Activated CD4-positive, alpha-beta T cell treated with anti-CD3 and anti-CD28 coated beads, Interleukin-2, amount 10 ng/mL, durations not matched to agents 7 days and 5 days (primary cell): ENCODE data around the gene CLTC. TPM values are rescaled to one million over a fixed set of nuclear protein-coding genes. Genes with fewer than 3 reads are reported as not detected.

Experiments
- CTCF ChIA-PET: fragments of 350-600 bp; sonication (Branson Sonifier 250); formaldehyde crosslinking; loops from one replicate; lab custom pipeline; 2021; ENCODE audit warnings: antibody characterized with exemption; lab: Charles Lee
- POLR2A ChIA-PET: fragments of 350-600 bp; sonication (Branson Sonifier 250); formaldehyde crosslinking; loops from one replicate; lab custom pipeline; 2021; ENCODE audit warnings: antibody characterized with exemption; lab: Charles Lee
- DNase-seq: peaks from one replicate; pipeline ENCODE4 v3.0.0-alpha.2; 2020
- H3K27ac Mint-ChIP-seq: one replicate; pipeline ENCODE4 v1.8.0; 2021; ENCODE audit warnings: mild to moderate bottlenecking, moderate library complexity, mixed read lengths
- H3K27me3 Mint-ChIP-seq: one replicate; pipeline ENCODE4 v1.8.0; 2021; ENCODE audit warnings: mixed read lengths
- H3K36me3 Mint-ChIP-seq: one replicate; pipeline ENCODE4 v1.8.0; 2021; ENCODE audit warnings: low read depth, mixed read lengths
- H3K4me1 Mint-ChIP-seq: one replicate; pipeline ENCODE4 v1.8.0; 2021; ENCODE audit warnings: mixed read lengths
- H3K4me3 Mint-ChIP-seq: one replicate; pipeline ENCODE4 v1.8.0; 2021; ENCODE audit warnings: mild to moderate bottlenecking, moderate library complexity, mixed read lengths
- H3K9me3 Mint-ChIP-seq: one replicate; pipeline ENCODE4 v1.8.0; 2021; ENCODE audit warnings: mixed read lengths
- total RNA-seq, 2 experiments: library from RNA; stranded (reverse); gene quantifications; one replicate each; pipeline ENCODE4 v1.2.3, GENCODE V29; 2021

The CLTC gene
- total RNA-seq, 2 experiments from 2014 or later = 135 to 140 TPM

DNA sequence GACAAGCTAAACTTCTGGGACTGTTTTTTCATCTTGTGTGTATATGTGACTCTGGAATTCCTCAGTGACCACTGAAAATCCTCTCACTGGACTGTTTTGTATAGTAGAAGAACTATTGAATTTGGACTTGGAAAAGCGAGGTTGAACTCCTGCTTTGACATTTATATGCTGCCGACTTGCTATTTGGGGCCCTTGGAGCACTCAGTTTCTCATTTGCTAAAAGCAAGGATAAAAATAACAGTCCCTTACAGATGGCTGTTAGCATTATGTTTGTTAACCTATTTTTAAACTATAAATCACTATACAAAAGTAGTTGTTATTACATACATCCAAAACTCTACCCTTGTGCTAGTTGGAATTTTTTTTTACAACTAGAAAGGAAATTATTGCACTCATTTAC is 96.7 kb downstream of the CLTC start:
- Mint-ChIP-seq H3K36me3 (no peaks in the 10 kb centered on the region), H3K27me3 (no peaks in the 10 kb centered on the region), H3K4me3 (no peak overlapping the region), H3K9me3 (no peaks in the 10 kb centered on the region), H3K27ac (no peak overlapping the region), H3K4me1 (peaks cover 17% of the 10 kb centered on the region)
- CTCF ChIA-PET = no interaction called here
- POLR2A ChIA-PET = no interaction called here
- DNase-seq = no peak

DNA sequence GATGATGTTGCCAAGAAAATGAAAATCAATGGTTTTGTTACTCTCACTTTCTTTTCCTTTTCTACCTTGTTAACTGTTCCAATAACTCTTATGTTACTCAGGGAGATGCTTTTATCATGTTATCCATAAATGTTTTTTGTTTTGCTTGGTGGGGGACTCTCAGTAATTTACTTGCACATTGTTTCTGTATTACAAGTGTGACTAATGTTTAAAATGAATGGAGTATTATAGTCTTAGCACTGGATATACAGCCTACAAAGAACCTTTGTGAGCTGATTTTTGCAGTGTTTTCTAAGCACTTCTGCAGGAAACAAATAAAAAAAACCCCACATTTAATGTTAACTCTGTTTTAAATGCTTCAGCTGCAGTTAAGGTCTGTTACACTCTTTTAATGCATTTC is 99.8 kb downstream of the CLTC start:
- peaks cover 5% of the 10 kb centered on the region for H3K36me3 Mint-ChIP-seq
- H3K27me3 Mint-ChIP-seq = no peaks in the 10 kb centered on the region
- H3K27ac Mint-ChIP-seq = no peak overlapping the region
- POLR2A ChIA-PET = no interaction called here
- CTCF ChIA-PET = interaction anchor here (1.0 kb wide), 1 partner anchor 12 kb away, joined by 3 read pairs; the partner anchor contains the start of genes PTRH2 and VMP1
- DNase-seq = no peak
- H3K9me3 Mint-ChIP-seq = no peaks in the 10 kb centered on the region
- H3K4me1 Mint-ChIP-seq = peaks cover 15% of the 10 kb centered on the region
- no peak overlapping the region for H3K4me3 Mint-ChIP-seq

DNA sequence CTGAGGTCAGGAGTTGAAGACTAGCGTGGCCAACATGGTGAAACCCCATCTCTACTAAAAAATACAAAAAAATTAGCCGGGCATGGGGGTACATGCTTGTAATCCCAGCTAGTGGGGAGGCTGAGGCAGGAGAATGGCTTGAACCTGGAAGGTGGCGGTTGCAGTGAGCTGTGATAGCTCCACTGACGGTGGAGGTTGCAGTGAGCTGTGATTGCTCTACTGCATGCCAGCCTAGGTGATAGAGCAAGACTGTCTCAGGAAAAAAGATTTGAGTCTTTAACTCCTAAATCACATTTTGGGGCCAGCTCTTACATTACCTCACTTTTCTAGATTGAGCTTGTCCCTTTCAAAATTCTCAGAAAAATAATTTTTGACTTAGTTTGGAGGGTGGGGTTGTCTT is 102.9 kb downstream of the CLTC start:
- H3K4me1 Mint-ChIP-seq = peaks cover 10% of the 10 kb centered on the region
- ChIA-PET CTCF (no interaction called here), POLR2A (no interaction called here)
- DNase-seq = no peak
- no peaks in the 10 kb centered on the region for H3K27me3 Mint-ChIP-seq
- H3K36me3 Mint-ChIP-seq = peaks cover 5% of the 10 kb centered on the region
- H3K27ac Mint-ChIP-seq = no peak overlapping the region
- no peak overlapping the region for H3K4me3 Mint-ChIP-seq
- H3K9me3 Mint-ChIP-seq = no peaks in the 10 kb centered on the region

DNA sequence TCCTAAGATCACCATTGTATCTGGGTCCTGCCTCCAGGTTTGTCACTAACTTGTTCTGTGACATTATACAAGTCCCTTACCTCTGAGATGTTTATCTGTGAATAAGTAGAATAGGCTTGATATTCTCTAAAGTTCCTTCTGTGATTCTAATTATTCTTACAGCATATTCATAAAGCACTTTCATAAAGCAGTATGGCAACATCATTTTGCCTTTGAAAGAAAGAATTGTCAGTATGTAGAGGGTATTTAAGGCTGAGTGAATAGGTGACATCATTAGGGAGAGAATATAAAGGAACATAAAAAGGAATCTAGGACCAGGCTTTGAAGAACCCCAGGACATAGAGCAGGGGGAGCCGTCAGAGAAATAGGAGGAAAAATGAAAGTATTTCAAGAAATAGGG is 103.3 kb downstream of the CLTC start:
- ChIA-PET POLR2A (no interaction called here), CTCF (no interaction called here)
- Mint-ChIP-seq H3K27ac (no peak overlapping the region), H3K36me3 (peaks cover 5% of the 10 kb centered on the region), H3K9me3 (no peaks in the 10 kb centered on the region), H3K4me1 (peaks cover 10% of the 10 kb centered on the region), H3K4me3 (no peak overlapping the region), H3K27me3 (no peaks in the 10 kb centered on the region)
- no peak for DNase-seq

DNA sequence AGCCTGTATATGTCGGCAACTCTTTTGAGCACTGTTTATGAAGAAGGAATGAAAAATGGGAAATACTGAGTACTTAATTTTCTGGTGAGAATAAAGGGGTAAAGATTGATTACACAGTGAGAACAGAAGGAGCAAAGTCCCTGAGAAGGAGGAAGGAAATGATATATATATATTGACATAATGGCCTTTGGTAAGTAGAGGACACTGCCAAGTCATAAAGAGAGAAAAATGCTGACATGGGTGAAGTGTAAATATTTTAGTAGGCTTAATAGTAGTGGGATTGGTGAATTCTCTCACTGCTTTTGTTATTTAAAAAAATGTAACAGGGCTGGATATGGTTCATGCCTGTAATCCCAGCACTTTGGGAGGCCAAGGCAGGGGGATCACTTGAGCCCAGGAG is 103.9 kb downstream of the CLTC start:
- H3K27me3 Mint-ChIP-seq = no peaks in the 10 kb centered on the region
- peaks cover 5% of the 10 kb centered on the region for H3K36me3 Mint-ChIP-seq
- no peaks in the 10 kb centered on the region for H3K9me3 Mint-ChIP-seq
- H3K4me3 Mint-ChIP-seq = no peak overlapping the region
- DNase-seq = no peak
- peaks cover 8% of the 10 kb centered on the region for H3K4me1 Mint-ChIP-seq
- CTCF ChIA-PET = no interaction called here
- H3K27ac Mint-ChIP-seq = no peak overlapping the region
- POLR2A ChIA-PET = no interaction called here

DNA sequence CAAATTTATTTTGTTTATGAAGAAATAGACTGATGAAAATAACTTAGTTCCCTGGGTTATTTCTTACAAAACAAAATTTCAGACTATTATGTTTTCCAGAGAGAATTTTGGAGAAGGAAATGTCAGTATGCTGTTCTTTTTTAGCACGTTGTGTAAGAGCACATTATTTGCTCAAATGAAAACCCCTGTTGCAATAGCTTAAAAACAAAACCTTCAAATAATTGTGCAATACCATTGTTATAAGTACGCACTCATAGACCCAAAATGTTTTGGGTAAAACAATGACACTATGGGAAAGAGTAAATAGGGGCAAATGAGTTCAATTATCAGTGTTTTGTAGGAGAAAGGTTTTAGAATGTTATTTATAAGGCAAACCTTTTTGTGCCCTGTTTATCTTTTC is 106.0 kb downstream of the CLTC start:
- Mint-ChIP-seq H3K27me3 (no peaks in the 10 kb centered on the region), H3K4me1 (peaks cover 15% of the 10 kb centered on the region), H3K36me3 (peaks cover 5% of the 10 kb centered on the region), H3K9me3 (no peaks in the 10 kb centered on the region), H3K4me3 (no peak overlapping the region), H3K27ac (no peak overlapping the region)
- ChIA-PET POLR2A (interaction anchor here (0.6 kb wide), 1 partner anchor 21 kb away, joined by 4 read pairs; no protein-coding TSS in a partner anchor), CTCF (interaction anchor here (0.6 to 1.3 kb wide), 2 partner anchors 19 to 373 kb away, joined by 3 to 4 read pairs; no protein-coding TSS in a partner anchor)
- DNase-seq = no peak

DNA sequence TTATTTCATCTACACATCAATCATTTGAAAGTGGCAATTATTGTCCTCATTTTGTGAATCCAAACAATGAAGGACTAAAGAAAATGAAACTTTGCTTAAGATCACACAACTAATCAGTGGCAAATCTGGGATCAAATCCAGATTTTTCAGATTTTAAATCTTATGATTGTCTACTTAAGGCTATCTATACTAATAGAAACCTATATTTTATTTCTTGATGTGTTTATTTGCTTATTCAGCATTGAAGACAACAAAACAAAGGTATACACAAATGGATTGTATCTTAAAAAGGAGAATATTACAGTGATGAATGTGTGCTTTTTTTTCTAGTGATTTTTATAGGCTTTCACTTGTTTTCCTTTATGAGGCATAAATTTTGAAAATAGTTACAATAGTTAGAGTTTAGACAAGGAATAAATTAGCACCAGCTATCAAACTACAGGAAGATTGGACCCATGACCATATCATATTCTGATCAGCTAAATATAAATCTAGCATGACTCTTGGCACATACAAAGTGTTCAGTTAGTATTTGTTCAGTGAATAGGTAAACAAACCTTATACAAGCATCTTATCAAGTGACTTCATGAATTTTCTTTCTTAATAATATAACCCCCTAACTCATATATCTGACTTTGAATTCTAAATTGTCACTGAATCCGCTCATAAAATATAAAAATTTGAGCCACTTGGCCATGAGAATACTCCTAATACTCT is 108.3 kb downstream of the CLTC start:
- no peak overlapping the region for H3K27ac Mint-ChIP-seq
- no peaks in the 10 kb centered on the region for H3K27me3 Mint-ChIP-seq
- no peak overlapping the region for H3K4me3 Mint-ChIP-seq
- peaks cover 5% of the 10 kb centered on the region for H3K36me3 Mint-ChIP-seq
- CTCF ChIA-PET = interaction anchor here (1.3 kb wide), 1 partner anchor 125 kb away, joined by 3 read pairs; no protein-coding TSS in a partner anchor
- peaks cover 15% of the 10 kb centered on the region for H3K4me1 Mint-ChIP-seq
- DNase-seq = no peak
- POLR2A ChIA-PET = no interaction called here
- no peaks in the 10 kb centered on the region for H3K9me3 Mint-ChIP-seq

DNA sequence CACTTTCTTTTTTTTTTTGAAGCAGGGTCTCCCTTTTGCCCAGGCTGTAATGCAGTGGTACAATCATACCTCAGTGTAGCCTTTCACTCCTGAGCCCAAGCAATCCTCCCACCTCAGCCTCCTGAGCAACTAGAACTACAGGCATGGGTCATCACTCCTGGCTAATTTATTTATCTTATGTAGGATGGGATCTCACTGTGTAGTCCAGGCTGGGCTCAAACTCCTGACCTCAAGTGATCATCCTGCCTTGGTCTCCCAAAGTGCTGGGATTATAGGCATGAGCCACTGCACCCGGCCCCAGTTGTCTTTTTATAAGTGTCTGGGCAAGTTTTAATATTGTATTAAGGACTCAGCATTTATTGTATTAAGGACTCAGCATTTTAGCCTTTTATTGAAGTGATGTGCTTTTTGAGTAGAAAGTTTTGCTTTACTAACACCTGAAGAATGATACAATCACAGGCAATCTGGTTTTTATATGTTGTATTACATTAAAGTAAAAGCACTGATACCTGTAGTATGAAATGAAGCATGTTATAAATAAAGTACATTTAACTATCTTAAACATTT is 110.7 kb downstream of the CLTC start:
- no peaks in the 10 kb centered on the region for H3K36me3 Mint-ChIP-seq
- no peaks in the 10 kb centered on the region for H3K9me3 Mint-ChIP-seq
- DNase-seq = no peak
- CTCF ChIA-PET = no interaction called here
- no peaks in the 10 kb centered on the region for H3K27me3 Mint-ChIP-seq
- no peak overlapping the region for H3K27ac Mint-ChIP-seq
- no peak overlapping the region for H3K4me3 Mint-ChIP-seq
- POLR2A ChIA-PET = no interaction called here
- peaks cover 11% of the 10 kb centered on the region for H3K4me1 Mint-ChIP-seq

DNA sequence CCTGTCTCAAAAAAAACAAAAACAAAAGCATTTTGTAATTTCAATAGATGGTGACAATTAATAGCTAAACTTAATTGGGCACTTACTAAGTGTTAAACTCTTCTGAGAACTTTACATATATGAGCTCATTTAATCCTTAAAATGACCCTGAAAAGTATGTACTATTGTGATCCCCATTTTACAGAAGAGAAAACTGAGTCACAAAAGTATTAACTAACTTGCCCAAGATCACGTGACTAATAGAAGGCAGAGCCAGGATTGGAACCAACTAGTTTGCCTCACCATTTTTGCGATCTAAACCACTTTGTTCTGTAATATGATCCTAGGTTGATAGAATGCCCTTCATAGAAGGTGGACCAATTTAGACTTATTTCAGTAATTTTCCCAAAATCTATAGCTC is 114.0 kb downstream of the CLTC start:
- CTCF ChIA-PET = no interaction called here
- Mint-ChIP-seq H3K36me3 (no peaks in the 10 kb centered on the region), H3K4me1 (peaks cover 11% of the 10 kb centered on the region), H3K27ac (no peak overlapping the region), H3K4me3 (no peak overlapping the region), H3K27me3 (no peaks in the 10 kb centered on the region), H3K9me3 (no peaks in the 10 kb centered on the region)
- no peak for DNase-seq
- POLR2A ChIA-PET = no interaction called here

DNA sequence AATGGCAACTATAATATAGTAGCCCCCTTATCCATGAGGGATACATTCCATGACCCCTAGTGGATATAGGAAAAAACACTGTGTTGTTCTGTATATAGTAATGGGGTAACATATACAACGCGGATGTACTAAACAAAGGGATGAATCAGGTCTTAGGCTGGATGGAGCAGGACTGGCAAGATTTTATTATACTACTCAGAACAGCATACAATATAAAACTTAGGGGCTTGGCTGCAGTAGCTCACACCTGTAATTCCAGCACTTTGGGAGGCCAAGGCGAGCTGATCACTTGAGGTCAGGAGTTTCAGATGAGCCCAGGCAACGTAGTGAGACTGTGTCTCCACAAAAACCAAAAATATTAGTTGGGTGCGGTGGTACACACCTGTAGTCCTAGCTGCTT is 114.5 kb downstream of the CLTC start:
- no peak for DNase-seq
- CTCF ChIA-PET = no interaction called here
- no peaks in the 10 kb centered on the region for H3K27me3 Mint-ChIP-seq
- H3K9me3 Mint-ChIP-seq = no peaks in the 10 kb centered on the region
- no peak overlapping the region for H3K4me3 Mint-ChIP-seq
- H3K4me1 Mint-ChIP-seq = peaks cover 11% of the 10 kb centered on the region
- POLR2A ChIA-PET = no interaction called here
- H3K27ac Mint-ChIP-seq = no peak overlapping the region
- no peaks in the 10 kb centered on the region for H3K36me3 Mint-ChIP-seq

DNA sequence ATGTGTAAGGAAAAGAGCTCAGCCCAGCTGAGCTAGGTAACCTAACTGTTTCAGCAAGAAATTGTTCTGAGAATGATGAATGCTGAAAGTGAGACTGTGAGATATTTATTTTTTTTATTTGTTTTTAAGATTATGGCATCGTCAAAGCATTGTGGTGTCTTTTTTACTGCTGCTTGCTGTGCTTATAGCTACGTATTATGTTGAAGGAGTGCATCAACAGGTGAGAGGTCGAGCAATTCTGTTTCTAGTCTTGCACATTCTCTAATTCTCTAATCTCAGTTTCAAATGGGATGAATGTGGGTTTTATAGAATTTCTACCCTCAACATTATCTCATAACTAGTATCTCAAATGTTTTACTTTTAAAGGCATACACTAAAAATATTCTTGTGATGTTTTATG is 117.6 kb downstream of the CLTC start:
- no peak for DNase-seq
- POLR2A ChIA-PET = no interaction called here
- Mint-ChIP-seq H3K36me3 (peaks cover 2% of the 10 kb centered on the region), H3K27me3 (no peaks in the 10 kb centered on the region), H3K4me3 (no peak overlapping the region), H3K27ac (no peak overlapping the region), H3K4me1 (no peaks in the 10 kb centered on the region), H3K9me3 (no peaks in the 10 kb centered on the region)
- CTCF ChIA-PET = interaction anchor here (0.6 to 1.1 kb wide), 3 partner anchors 12 to 151 kb away, joined by 3 to 4 read pairs (median 4); no protein-coding TSS in a partner anchor

DNA sequence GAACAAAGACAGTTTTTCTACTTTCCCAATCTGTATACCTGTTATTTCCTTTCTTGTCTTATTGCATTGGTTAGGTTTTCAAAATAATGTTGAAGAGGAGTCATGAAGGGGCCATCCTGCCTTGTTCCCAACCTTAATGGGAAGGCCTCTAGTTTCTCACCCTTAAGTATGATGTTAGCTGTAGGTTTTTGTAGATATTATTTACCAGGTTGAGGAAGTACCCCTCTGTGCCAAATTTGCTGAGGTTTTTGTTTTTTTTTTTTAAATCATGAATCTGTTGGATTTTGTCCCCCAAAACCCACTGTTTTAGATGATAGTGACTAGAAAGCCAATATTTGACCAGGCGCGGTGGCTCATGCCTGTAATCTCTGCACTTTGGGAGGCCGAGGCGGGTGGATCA is 124.1 kb downstream of the CLTC start:
- CTCF ChIA-PET = no interaction called here
- POLR2A ChIA-PET = no interaction called here

DNA sequence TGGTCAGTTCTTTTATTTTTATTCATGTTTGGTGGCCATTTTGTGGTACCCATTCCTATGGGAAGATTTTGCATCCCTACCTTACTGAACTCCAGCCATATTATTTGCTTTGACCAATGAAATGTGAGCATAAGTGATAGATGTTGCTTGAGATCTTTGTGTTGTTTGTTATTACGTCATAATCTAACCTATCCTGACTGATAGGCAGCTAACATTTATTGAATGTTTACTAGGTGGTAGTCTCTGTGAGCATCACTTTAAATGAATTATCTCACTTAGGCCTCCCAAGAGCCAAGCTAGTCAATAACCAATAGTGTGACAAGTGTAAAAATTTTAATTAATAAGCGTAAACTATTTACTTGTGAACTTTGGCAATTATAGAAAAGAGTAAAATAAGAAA is 125.3 kb downstream of the CLTC start:
- H3K4me3 Mint-ChIP-seq = no peak overlapping the region
- peaks cover 7% of the 10 kb centered on the region for H3K9me3 Mint-ChIP-seq
- H3K27me3 Mint-ChIP-seq = no peaks in the 10 kb centered on the region
- ChIA-PET CTCF (interaction anchor here (0.5 to 4.3 kb wide), 4 partner anchors 20 to 292 kb away, joined by 3 to 21 read pairs (median 4); no protein-coding TSS in a partner anchor), POLR2A (no interaction called here)
- H3K36me3 Mint-ChIP-seq = peaks cover 22% of the 10 kb centered on the region
- H3K4me1 Mint-ChIP-seq = peaks cover 16% of the 10 kb centered on the region
- DNase-seq = no peak
- H3K27ac Mint-ChIP-seq = no peak overlapping the region

More for the DNA sequence above, 124.1 kb downstream of the CLTC start:
- Mint-ChIP-seq H3K9me3 (peaks cover 7% of the 10 kb centered on the region), H3K27me3 (no peaks in the 10 kb centered on the region), H3K4me3 (no peak overlapping the region), H3K36me3 (peaks cover 22% of the 10 kb centered on the region), H3K27ac (no peak overlapping the region), H3K4me1 (peaks cover 14% of the 10 kb centered on the region)
- DNase-seq = no peak
